HEK293T (cell line): ENCODE data around the gene COL5A1.

Experiments
- CTCF ChIA-PET: fragments of 350-600 bp; formaldehyde crosslinking; extraction: SDS; loops from one replicate; lab custom pipeline; 2021; ENCODE audit warnings: antibody characterized with exemption, inconsistent platforms; lab: Yijun Ruan, JAX
- POLR2A ChIA-PET: fragments of 350-600 bp; formaldehyde crosslinking; extraction: SDS; loops from one replicate; lab custom pipeline; 2020; ENCODE audit warnings: antibody characterized with exemption, inconsistent platforms; lab: Yijun Ruan, JAX
- DNase-seq: peaks from one replicate; pipeline ENCODE4 v3.0.0; 2012; ENCODE audit warnings: mixed read lengths; ENCODE audit errors: extremely low spot score
- ARNT ChIP-seq: fragments of 450-650 bp; IDR thresholded peaks from 2 replicates; pipeline ENCODE4 v1.6.1; 2017; ENCODE audit warnings: mild to moderate bottlenecking
- BHLHE40 ChIP-seq: fragments of 450-650 bp; IDR thresholded peaks from 2 replicates; pipeline ENCODE4 v1.6.1; 2016; ENCODE audit warnings: mild to moderate bottlenecking, moderate library complexity, borderline replicate concordance
- CTBP1 ChIP-seq: fragments of 450-650 bp; IDR thresholded peaks from 2 replicates; pipeline ENCODE4 v1.6.1; 2016; ENCODE audit warnings: borderline replicate concordance
- ELF4 ChIP-seq: fragments of 450-650 bp; IDR thresholded peaks from 2 replicates; pipeline ENCODE4 v1.6.1; 2017; ENCODE audit warnings: antibody characterized with exemption
- FOXA1 ChIP-seq: fragments of 450-650 bp; IDR thresholded peaks from 2 replicates; pipeline ENCODE4 v1.6.1; 2016; ENCODE audit warnings: mild to moderate bottlenecking
- FOXK2 ChIP-seq: fragments of 450-650 bp; IDR thresholded peaks from 2 replicates; pipeline ENCODE4 v1.6.1; 2016; ENCODE audit warnings: mild to moderate bottlenecking
- FOXM1 ChIP-seq: fragments of 450-650 bp; IDR thresholded peaks from 2 replicates; pipeline ENCODE4 v1.6.1; 2017; ENCODE audit warnings: mild to moderate bottlenecking, borderline replicate concordance
- HDGF ChIP-seq: fragments of 450-650 bp; IDR thresholded peaks from 2 replicates; pipeline ENCODE4 v1.6.1; 2017; ENCODE audit warnings: antibody characterized with exemption, borderline replicate concordance
- L3MBTL2 ChIP-seq: fragments of 450-650 bp; conservative IDR thresholded peaks from 2 replicates; pipeline ENCODE4 v1.6.1; 2016; ENCODE audit warnings: mild to moderate bottlenecking
- LEF1 ChIP-seq: fragments of 450-650 bp; IDR thresholded peaks from 2 replicates; pipeline ENCODE4 v1.6.1; 2017; ENCODE audit warnings: mild to moderate bottlenecking, borderline replicate concordance
- NFRKB ChIP-seq: fragments of 450-650 bp; IDR thresholded peaks from 2 replicates; pipeline ENCODE4 v1.6.1; 2016; ENCODE audit warnings: mild to moderate bottlenecking, moderate library complexity
- PKNOX1 ChIP-seq: fragments of 450-650 bp; IDR thresholded peaks from 2 replicates; pipeline ENCODE4 v1.6.1; 2016
- SP1 ChIP-seq: fragments of 450-650 bp; IDR thresholded peaks from 2 replicates; pipeline ENCODE4 v1.6.1; 2017
- SUZ12 ChIP-seq: fragments of 450-650 bp; IDR thresholded peaks from 2 replicates; pipeline ENCODE4 v1.6.1; 2016; ENCODE audit warnings: mild to moderate bottlenecking
- TARDBP ChIP-seq: fragments of 450-650 bp; IDR thresholded peaks from 2 replicates; pipeline ENCODE4 v1.6.1; 2016
- ZNF384 ChIP-seq: fragments of 450-650 bp; IDR thresholded peaks from 2 replicates; pipeline ENCODE4 v1.6.1; 2016

Gene COL5A1

GRCh38 chr9:134695144-134695543 lies 53.5 kb downstream of the COL5A1 start:
- no peak for TF ChIP-seq TARDBP
- TF ChIP-seq ARNT = no peak
- TF ChIP-seq BHLHE40 = no peak
- no peak for TF ChIP-seq CTBP1
- no peak for TF ChIP-seq L3MBTL2
- TF ChIP-seq FOXK2 = no peak
- TF ChIP-seq ELF4 = no peak
- TF ChIP-seq LEF1 = no peak
- no peak for TF ChIP-seq SP1
- no peak for TF ChIP-seq FOXA1
- no peak for TF ChIP-seq HDGF
- no peak for TF ChIP-seq NFRKB
- POLR2A ChIA-PET = no interaction called here
- DNase-seq = no peak
- CTCF ChIA-PET = no interaction called here

GRCh38 chr9:134696433-134696832 lies 54.8 kb downstream of the COL5A1 start:
- TF ChIP-seq FOXK2 (no peak), HDGF (no peak), SP1 (no peak), FOXM1 (no peak), ZNF384 (no peak), L3MBTL2 (no peak), ARNT (no peak)
- ChIA-PET POLR2A (no interaction called here), CTCF (no interaction called here)
- no peak for DNase-seq

- no peak for DNase-seq
- ChIA-PET POLR2A (no interaction called here), CTCF (interaction anchor here (0.6 to 1.1 kb wide), 5 partner anchors 38 to 747 kb away, joined by 3 to 4 read pairs (median 4); no protein-coding TSS in a partner anchor)
- TF ChIP-seq L3MBTL2 (no peak), HDGF (no peak), TARDBP (no peak), BHLHE40 (no peak), FOXK2 (no peak), FOXA1 (no peak), LEF1 (no peak), SP1 (no peak), PKNOX1 (no peak), FOXM1 (no peak), ARNT (no peak)
Measured at GRCh38 chr9:134698111-134698510, 56.5 kb downstream of the COL5A1 start.

GRCh38 chr9:134698587-134699342 lies 57.2 kb downstream of the COL5A1 start:
- peak; percentile 84 for DNase-seq
- TF ChIP-seq SUZ12 (no peak), FOXA1 (no peak), FOXK2 (no peak), BHLHE40 (no peak), TARDBP (no peak), ELF4 (no peak), CTBP1 (no peak), PKNOX1 (no peak), ZNF384 (no peak), ARNT (no peak), LEF1 (no peak), FOXM1 (no peak), HDGF (no peak), L3MBTL2 (no peak), NFRKB (no peak), SP1 (no peak)
- POLR2A ChIA-PET = no interaction called here
- CTCF ChIA-PET = interaction anchor here (0.7 to 1.1 kb wide), 3 partner anchors 37 to 79 kb away, joined by 4 read pairs; no protein-coding TSS in a partner anchor

- DNase-seq = no peak
- ChIA-PET POLR2A (no interaction called here), CTCF (no interaction called here)
- no peak for TF ChIP-seq FOXK2
- TF ChIP-seq ARNT = no peak
- TF ChIP-seq TARDBP = no peak
- no peak for TF ChIP-seq ZNF384
Measured at GRCh38 chr9:134699343-134699740, 57.7 kb downstream of the COL5A1 start.

- no peak for DNase-seq
- CTCF ChIA-PET = no interaction called here
- no peak for TF ChIP-seq L3MBTL2
- TF ChIP-seq FOXK2 = no peak
- TF ChIP-seq FOXA1 = no peak
- no peak for TF ChIP-seq PKNOX1
- TF ChIP-seq NFRKB = no peak
- TF ChIP-seq ZNF384 = no peak
- no peak for TF ChIP-seq SUZ12
- TF ChIP-seq CTBP1 = no peak
- TF ChIP-seq BHLHE40 = no peak
- no peak for TF ChIP-seq LEF1
- no peak for TF ChIP-seq TARDBP
- no peak for TF ChIP-seq ELF4
- TF ChIP-seq HDGF = no peak
- TF ChIP-seq FOXM1 = no peak
- no peak for TF ChIP-seq ARNT
- POLR2A ChIA-PET = no interaction called here
Measured at GRCh38 chr9:134700636-134701350, 59.2 kb downstream of the COL5A1 start.
